ENCODE measurements around the gene ZNF264. TPM values are rescaled to one million over a fixed set of nuclear protein-coding genes. Genes with fewer than 3 reads are reported as not detected.
"Not testable (repeated sequence)": the region's sequence is repeated elsewhere in the genome, so short reads cannot be mapped to it uniquely, and the experiment has no call there.

ZNF264 gene
- total RNA-seq, 3 donors from 2014 or later: 20.7 to 36.4 (median 27.2) TPM

DNA sequence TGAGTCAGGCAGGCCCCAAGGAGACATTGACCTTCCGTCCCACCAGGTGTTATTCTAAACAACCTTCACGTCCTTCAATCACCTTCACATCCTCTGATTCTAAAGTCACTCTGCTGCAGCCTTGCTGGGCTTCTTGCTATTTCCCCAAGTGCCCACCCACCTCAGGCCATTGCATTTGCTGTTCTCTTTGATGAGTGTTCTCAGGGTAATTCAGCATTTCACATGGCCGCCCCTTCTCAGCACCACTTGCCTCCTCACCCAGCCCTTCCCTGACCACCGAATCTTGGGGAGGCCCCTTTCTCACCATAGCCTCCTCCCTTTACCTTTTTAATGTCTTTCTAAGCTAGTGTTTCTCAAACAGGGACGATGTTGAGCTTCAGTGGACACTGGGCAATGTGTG lies 53.8 kb downstream of the ZNF264 start:
- TF ChIP-seq, protein P1, sequence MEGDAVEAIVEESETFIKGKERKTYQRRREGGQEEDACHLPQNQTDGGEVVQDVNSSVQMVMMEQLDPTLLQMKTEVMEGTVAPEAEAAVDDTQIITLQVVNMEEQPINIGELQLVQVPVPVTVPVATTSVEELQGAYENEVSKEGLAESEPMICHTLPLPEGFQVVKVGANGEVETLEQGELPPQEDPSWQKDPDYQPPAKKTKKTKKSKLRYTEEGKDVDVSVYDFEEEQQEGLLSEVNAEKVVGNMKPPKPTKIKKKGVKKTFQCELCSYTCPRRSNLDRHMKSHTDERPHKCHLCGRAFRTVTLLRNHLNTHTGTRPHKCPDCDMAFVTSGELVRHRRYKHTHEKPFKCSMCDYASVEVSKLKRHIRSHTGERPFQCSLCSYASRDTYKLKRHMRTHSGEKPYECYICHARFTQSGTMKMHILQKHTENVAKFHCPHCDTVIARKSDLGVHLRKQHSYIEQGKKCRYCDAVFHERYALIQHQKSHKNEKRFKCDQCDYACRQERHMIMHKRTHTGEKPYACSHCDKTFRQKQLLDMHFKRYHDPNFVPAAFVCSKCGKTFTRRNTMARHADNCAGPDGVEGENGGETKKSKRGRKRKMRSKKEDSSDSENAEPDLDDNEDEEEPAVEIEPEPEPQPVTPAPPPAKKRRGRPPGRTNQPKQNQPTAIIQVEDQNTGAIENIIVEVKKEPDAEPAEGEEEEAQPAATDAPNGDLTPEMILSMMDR (IDR thresholded peaks at IDR 0.05): no peak
- H3K9me3 ChIP-seq: no peaks in the 10 kb centered on the region
- no peak for ATAC-seq
- peaks cover 10% of the 10 kb centered on the region for H3K4me1 ChIP-seq (ENCODE audit: low read depth)
- H3K4me3 ChIP-seq: no peak overlapping the region
- intact Hi-C loops (cut with DNase I, micrococcal nuclease): no loop called here
- peaks cover 2% of the 10 kb centered on the region for H3K36me3 ChIP-seq (ENCODE audit: low read depth)
- no peak for DNase-seq

DNA sequence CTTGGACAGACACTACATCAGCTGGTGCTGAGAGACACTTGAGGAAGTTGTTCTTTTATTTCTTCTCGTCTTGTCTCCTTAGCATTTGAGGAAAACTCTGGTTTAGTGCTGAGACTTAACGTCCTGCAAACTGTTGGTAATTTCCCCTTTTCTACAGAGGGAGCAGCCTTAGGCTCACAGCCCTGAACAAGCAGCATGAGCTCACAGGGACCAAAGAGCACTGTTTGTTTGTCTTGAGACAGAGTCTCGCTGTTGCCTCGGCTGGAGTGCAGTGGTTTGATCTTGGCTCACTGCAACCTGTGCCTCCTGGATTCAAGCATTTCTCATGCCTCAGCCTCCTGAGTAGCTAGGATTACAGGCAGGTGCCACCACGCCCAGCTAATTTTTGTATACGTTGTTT lies 54.7 kb downstream of the ZNF264 start:
- peaks cover 6% of the 10 kb centered on the region for H3K36me3 ChIP-seq (ENCODE audit: low read depth)
- TF ChIP-seq, protein P1 (IDR thresholded peaks at IDR 0.05): no peak
- no peak for ATAC-seq
- peaks cover 10% of the 10 kb centered on the region for H3K4me1 ChIP-seq (ENCODE audit: low read depth)
- H3K4me3 ChIP-seq: no peak overlapping the region
- DNase-seq: no peak
- intact Hi-C loops (cut with DNase I, micrococcal nuclease): no loop called here
- H3K9me3 ChIP-seq: no peaks in the 10 kb centered on the region

- ATAC-seq (no peak), DNase-seq (no peak)
- H3K9me3 ChIP-seq: no peaks in the 10 kb centered on the region
- intact Hi-C loops (cut with DNase I, micrococcal nuclease): no loop called here
- H3K4me3 ChIP-seq: no peak overlapping the region
- H3K4me1 ChIP-seq (ENCODE audit: low read depth): no peaks in the 10 kb centered on the region
- peaks cover 10% of the 10 kb centered on the region for H3K36me3 ChIP-seq (ENCODE audit: low read depth)
- TF ChIP-seq, protein P1 (IDR thresholded peaks at IDR 0.05): no peak
These were observed 57.3 kb downstream of the ZNF264 start for GRCh38 chr19:57248646-57249045.

DNA sequence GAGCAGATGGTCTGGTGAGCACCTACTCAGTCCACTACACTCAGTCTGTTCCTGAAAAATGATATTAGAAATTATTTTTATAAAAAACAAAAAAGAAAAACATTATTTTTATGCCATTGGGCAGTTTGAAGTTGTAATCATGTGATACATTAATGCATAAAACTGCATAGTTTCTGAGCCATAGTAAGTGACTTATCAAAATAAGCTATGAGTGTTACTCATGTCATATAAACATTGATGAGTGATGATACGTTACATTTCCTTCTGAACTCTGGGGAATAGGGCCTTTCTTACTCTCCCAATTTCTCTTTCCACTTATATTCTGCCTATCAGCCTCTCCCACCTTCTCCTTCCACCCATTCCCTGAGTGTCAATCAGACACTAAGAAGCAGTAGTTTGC lies 58.0 kb downstream of the ZNF264 start:
- H3K4me1 ChIP-seq (ENCODE audit: low read depth): no peaks in the 10 kb centered on the region
- peaks cover 4% of the 10 kb centered on the region for H3K9me3 ChIP-seq
- TF ChIP-seq, protein P1 (IDR thresholded peaks at IDR 0.05): no peak
- DNase-seq: no peak
- peaks cover 10% of the 10 kb centered on the region for H3K36me3 ChIP-seq (ENCODE audit: low read depth)
- intact Hi-C loops (cut with DNase I, micrococcal nuclease): no loop called here
- ATAC-seq: no peak
- H3K4me3 ChIP-seq: no peak overlapping the region

GRCh38 chr19:57253767-57254166 lies 62.5 kb downstream of the ZNF264 start:
- ATAC-seq; intact Hi-C loops (cut with DNase I, micrococcal nuclease); H3K4me1 ChIP-seq (ENCODE audit: low read depth); H3K36me3 ChIP-seq (ENCODE audit: low read depth); DNase-seq; H3K4me3 ChIP-seq: not testable (repeated sequence)
- H3K9me3 ChIP-seq: peaks cover 15% of the 10 kb centered on the region

GRCh38 chr19:57262044-57262443 lies 70.7 kb downstream of the ZNF264 start:
- Histone ChIP-seq H3K9me3 (peaks cover 2% of the 10 kb centered on the region), H3K4me3 (no peak overlapping the region), H3K4me1 (ENCODE audit: low read depth) (no peaks in the 10 kb centered on the region), H3K36me3 (ENCODE audit: low read depth) (no peaks in the 10 kb centered on the region)
- intact Hi-C loops (cut with DNase I, micrococcal nuclease): no loop called here
- ATAC-seq (no peak), DNase-seq (no peak)
- TF ChIP-seq, protein P1 (IDR thresholded peaks at IDR 0.05): no peak
